ENCODE data around the gene ZFP36. TPM values are rescaled to one million over a fixed set of nuclear protein-coding genes. Genes with fewer than 3 reads are reported as not detected.
A peak's percentile ranks its signal among the peaks of the same experiment; 100 is the strongest.

The ZFP36 gene
- total RNA-seq, 1 experiment from 2014 or later, result 36.3 TPM

DNA sequence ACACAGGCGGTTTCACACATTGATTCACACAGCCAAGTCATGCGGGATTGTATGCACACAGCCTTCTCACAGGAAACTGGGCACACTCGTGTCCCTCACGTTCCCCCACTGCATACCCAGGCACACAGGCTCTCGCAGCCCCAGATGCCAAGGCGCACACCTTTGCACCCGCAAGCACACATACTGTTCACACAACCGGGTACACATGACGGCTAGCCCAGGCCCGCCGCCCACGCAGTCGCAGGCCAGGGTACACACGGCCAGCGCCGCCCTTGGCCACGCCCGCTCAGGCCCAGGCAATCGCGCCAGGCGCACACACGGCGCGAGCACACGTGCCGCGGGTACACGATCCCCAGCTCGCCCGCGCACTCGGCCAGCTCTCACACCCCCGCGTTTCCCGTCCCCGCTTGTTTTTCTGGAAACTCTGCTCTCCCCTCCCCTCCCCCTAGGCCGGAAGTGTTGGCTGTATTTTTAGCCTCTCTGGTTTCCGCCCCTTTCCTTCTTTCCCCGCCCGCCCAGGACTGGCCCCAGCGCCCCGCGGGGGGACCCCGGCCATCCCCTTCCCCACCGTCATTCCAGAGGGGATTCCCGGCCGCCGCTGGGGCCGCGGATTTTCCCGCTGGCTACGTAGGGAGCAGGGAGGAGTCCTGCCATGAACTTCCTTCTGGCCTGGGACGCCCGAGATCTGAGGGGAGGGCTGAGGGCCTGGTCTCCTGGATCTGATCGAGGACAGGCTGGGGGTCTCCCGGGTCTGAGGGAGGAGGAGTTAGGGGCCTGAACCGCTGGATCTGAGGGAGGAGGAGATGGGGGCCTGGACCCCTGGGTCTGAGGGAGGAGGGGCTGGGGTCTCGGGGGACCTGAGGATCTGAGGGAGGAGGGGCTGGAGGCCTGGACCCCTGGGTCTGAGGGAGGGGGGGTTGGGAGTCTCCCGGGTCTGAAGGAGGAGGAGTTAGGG is 4.0 kb upstream of the ZFP36 start:
- H3K27ac ChIP-seq, result peak overlapping the region; percentile 98
- intact Hi-C loops (cut with micrococcal nuclease; ENCODE audit: unreplicated experiment), result loop anchor here (1.0 kb wide), 2 partner anchors 10 to 571 kb away; partner anchors contain the start of genes ECH1 and PLEKHG2
- POLR2A ChIA-PET (ENCODE audit: unreplicated experiment), result interaction anchor here (0.5 to 1.0 kb wide), 8 partner anchors 10 to 720 kb away, joined by 3 to 5 read pairs (median 3); partner anchors contain the start of genes MED29, PAF1, PLEKHG2 and SAMD4B
- no peaks in the 10 kb centered on the region for H3K27me3 ChIP-seq (ENCODE audit: insufficient read depth, low read depth)
- peaks cover 79% of the 10 kb centered on the region for H3F3A ChIP-seq (ENCODE audit: insufficient read depth, low read depth)
- H3K79me2 ChIP-seq (ENCODE audit: low read depth), result peaks cover 9% of the 10 kb centered on the region
- no peaks in the 10 kb centered on the region for H3K36me3 ChIP-seq (ENCODE audit: low read depth)
- CTCF ChIA-PET, result interaction anchor here (1.9 kb wide), 1 partner anchor 9 kb away, joined by 4 read pairs; no protein-coding TSS in a partner anchor
- DNase-seq, result peak; percentile 63 to 85
- peak overlapping the region; percentile 82 for H3K4me3 ChIP-seq
- H4K20me1 ChIP-seq (ENCODE audit: insufficient read depth), result peaks cover under 1% of the 10 kb centered on the region; the same call in 1 of the 2 replicates
- no peaks in the 10 kb centered on the region for H3K9me2 ChIP-seq (ENCODE audit: insufficient read depth)
- peak overlapping the region; percentile 41; the same call in 1 of the 2 replicates for H2AFZ ChIP-seq
- peak overlapping the region; percentile 99 for H3K4me2 ChIP-seq
- H3K9me3 ChIP-seq (ENCODE audit: insufficient read depth, low read depth), result no peaks in the 10 kb centered on the region
- no peak for TF ChIP-seq CTCF (conservative IDR thresholded peaks at IDR 0.05)
- TF ChIP-seq EZH2 (IDR thresholded peaks at IDR 0.05; ENCODE audit: low read depth), result no peak
- peaks cover 56% of the 10 kb centered on the region for H3K4me1 ChIP-seq (replicated peaks; ENCODE audit: insufficient read depth)
- no TSS peak for BruUV-seq (replicated peaks)

DNA sequence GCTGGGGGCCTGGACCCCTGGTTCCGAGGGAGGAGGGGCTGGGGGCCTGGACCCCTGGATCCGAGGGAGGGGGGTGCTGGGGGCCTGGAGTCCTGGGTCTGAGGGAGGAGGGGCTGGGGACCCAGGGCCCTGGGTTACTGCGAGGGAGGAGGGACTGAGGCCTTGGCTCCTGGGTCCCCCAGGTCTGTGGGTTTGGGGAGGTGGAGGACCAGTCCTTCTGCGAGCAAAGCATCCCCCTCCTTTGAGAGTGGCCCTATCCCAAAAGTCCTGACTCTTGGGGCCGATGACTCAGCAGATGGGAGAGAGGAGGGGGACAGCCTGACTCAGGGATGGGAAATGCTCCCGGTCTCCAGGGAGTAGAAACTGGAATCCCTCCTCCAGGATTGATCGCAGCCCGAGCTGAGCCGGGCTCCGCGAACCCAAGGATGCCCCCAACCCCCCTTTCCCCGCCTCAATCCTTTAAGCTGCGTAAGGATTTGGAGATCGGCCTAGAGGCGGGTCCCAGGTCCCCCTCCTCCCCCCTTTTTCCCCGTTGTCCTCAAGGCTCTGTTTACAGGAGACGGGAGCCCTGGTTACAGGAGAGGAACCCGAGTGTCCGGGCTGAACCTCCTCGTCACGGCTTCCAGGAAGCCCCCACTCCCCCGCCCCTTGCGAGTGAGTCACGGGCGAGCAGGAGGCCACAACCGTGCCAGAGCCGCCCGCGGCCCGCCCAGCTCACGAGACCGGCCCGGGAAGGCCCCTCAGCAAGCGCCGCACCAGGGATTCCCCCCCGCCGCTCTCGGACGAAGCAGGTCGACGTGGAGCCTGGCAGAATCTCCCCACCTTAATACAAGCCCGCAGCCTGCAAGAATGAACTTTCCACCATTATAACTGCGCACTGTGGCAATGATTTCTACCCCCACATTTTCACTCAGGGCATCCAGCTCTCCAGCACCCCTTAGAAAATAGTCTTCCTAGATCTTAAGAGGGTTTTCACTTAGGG is 3.0 kb upstream of the ZFP36 start:
- Histone ChIP-seq H3K79me2 (ENCODE audit: low read depth) (peaks cover 19% of the 10 kb centered on the region), H3K4me2 (peak overlapping the region; percentile 99), H3K4me1 (replicated peaks; ENCODE audit: insufficient read depth) (peaks cover 51% of the 10 kb centered on the region)

More for the DNA sequence above, 3.0 kb upstream of the ZFP36 start:
- Histone ChIP-seq H3K36me3 (ENCODE audit: low read depth) (peaks cover 9% of the 10 kb centered on the region; the same call in 1 of the 2 replicates), H3K9me2 (ENCODE audit: insufficient read depth) (no peaks in the 10 kb centered on the region), H2AFZ (peak overlapping the region; percentile 11; the same call in 1 of the 2 replicates), H3K27ac (peak overlapping the region; percentile 98), H4K20me1 (ENCODE audit: insufficient read depth) (peaks cover 11% of the 10 kb centered on the region), H3K27me3 (ENCODE audit: insufficient read depth, low read depth) (no peaks in the 10 kb centered on the region), H3K9me3 (ENCODE audit: insufficient read depth, low read depth) (no peaks in the 10 kb centered on the region), H3K4me3 (peak overlapping the region; percentile 82), H3F3A (ENCODE audit: insufficient read depth, low read depth) (peaks cover 73% of the 10 kb centered on the region)
- peak; percentile 93 to 99 for DNase-seq
- CTCF ChIA-PET, result interaction anchor here (0.5 to 0.6 kb wide), 2 partner anchors 148 to 371 kb away, joined by 3 to 4 read pairs; no protein-coding TSS in a partner anchor
- intact Hi-C loops (cut with micrococcal nuclease; ENCODE audit: unreplicated experiment), result loop anchor here (1.0 kb wide), 2 partner anchors 9 to 572 kb away; partner anchors contain the start of genes ECH1 and PLEKHG2
- TF ChIP-seq EZH2 (IDR thresholded peaks at IDR 0.05; ENCODE audit: low read depth) (no peak), CTCF (conservative IDR thresholded peaks at IDR 0.05) (no peak)
- TSS peak; percentile 19 for BruUV-seq (replicated peaks)
- POLR2A ChIA-PET (ENCODE audit: unreplicated experiment), result interaction anchor here (0.5 to 1.0 kb wide), 10 partner anchors 13 to 749 kb away, joined by 3 to 18 read pairs (median 3); partner anchors contain the start of genes MED29, PAF1, PSMC4 and RPS16
